Right lung (tissue), 5 donors: ENCODE data around the gene ELAVL1. TPM values are rescaled to one million over a fixed set of nuclear protein-coding genes. Genes with fewer than 3 reads are reported as not detected.

ENCODE experiments used
- DNase-seq, 2 donors: peaks; one replicate each; pipeline ENCODE4 v3.0.0-alpha.2; 2013
- polyA plus RNA-seq, 5 donors: library from polyadenylated mRNA; unstranded; fragments of 120-200 nt; gene quantifications; one replicate each; pipeline versions ENCODE4 v1.2.1 to v1.2.3, GENCODE V29; 2013; ENCODE audit warnings: inconsistent platforms in 1 of 5, low replicate concordance in 1 of 5; ENCODE audit not compliant: insufficient read length in 5 of 5, insufficient read depth in 1 of 5

The ELAVL1 gene
- polyA plus RNA-seq, 5 donors, result 61.2 to 70.9 (median 66.1) TPM

- DNase-seq, result no peak
Measured at GRCh38 chr19:7987114-7987768, 18.2 kb downstream of the ELAVL1 start.

- no peak for DNase-seq
Measured at GRCh38 chr19:7986321-7987113, 18.9 kb downstream of the ELAVL1 start.

- DNase-seq, result no peak
Measured at GRCh38 chr19:7985481-7985911, 19.9 kb downstream of the ELAVL1 start.

- no peak for DNase-seq
Measured at GRCh38 chr19:7983995-7984837, 21.2 kb downstream of the ELAVL1 start.

GRCh38 chr19:7983286-7983950 is 22.0 kb downstream of the ELAVL1 start:
- no peak for DNase-seq

GRCh38 chr19:7982651-7983099 is 22.8 kb downstream of the ELAVL1 start:
- DNase-seq, result no peak

- no peak for DNase-seq
Measured at GRCh38 chr19:7982103-7982502, 23.3 kb downstream of the ELAVL1 start.

GRCh38 chr19:7981661-7982060 is 23.8 kb downstream of the ELAVL1 start:
- DNase-seq, result no peak

- DNase-seq, result no peak
Measured at GRCh38 chr19:7981199-7981598, 24.2 kb downstream of the ELAVL1 start.

- DNase-seq, result no peak
Measured at GRCh38 chr19:7980635-7981121, 24.8 kb downstream of the ELAVL1 start.

- no peak for DNase-seq
Measured at GRCh38 chr19:7980168-7980567, 25.3 kb downstream of the ELAVL1 start.

GRCh38 chr19:7979559-7979958 is 25.9 kb downstream of the ELAVL1 start:
- no peak for DNase-seq

- DNase-seq, result no peak
Measured at GRCh38 chr19:7979011-7979410, 26.4 kb downstream of the ELAVL1 start.

- DNase-seq, result no peak
Measured at GRCh38 chr19:7978179-7978825, 27.1 kb downstream of the ELAVL1 start.

GRCh38 chr19:7977723-7978040 is 27.8 kb downstream of the ELAVL1 start:
- DNase-seq, result no peak

GRCh38 chr19:7977021-7977722 is 28.3 kb downstream of the ELAVL1 start:
- DNase-seq, result no peak

GRCh38 chr19:7976461-7976860 is 29.0 kb downstream of the ELAVL1 start:
- no peak for DNase-seq

- DNase-seq, result no peak
Measured at GRCh38 chr19:7975037-7975436, 30.4 kb downstream of the ELAVL1 start.

- no peak for DNase-seq
Measured at GRCh38 chr19:7973883-7974282, 31.6 kb downstream of the ELAVL1 start.
